Measurements from ENCODE around the gene INPP5A. TPM values are rescaled to one million over a fixed set of nuclear protein-coding genes. Genes with fewer than 3 reads are reported as not detected.

Gene INPP5A
- total RNA-seq, 2 donors from 2014 or later = 9.2 to 14.5 TPM

DNA sequence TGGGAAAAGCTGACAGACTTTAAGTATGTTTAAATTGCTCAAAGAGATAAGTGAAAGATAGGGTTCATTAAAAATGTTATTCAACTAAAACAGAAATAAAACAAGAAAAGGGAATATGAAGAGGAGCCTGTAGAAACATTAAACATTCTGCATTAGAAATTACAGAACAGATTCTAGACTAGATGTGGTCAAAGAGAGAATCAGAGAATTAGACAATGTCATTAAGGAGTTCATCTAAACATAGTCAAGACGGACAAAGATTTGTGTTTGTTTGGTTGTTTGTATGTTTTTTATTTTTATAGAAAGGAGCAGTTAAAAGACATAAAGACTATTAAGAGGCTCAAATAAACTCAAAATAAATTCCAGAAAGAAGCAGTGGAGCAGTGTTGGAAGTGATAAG is 168.4 kb downstream of the INPP5A start:
- Histone ChIP-seq H3K27ac (no peak overlapping the region), H3K36me3 (replicated peaks in 1 of 2; ENCODE audit: insufficient read depth in 1 of 2, low read depth in 2 of 2) (peaks cover 0 to 2% of the 10 kb centered on the region in 2 donors), H3K4me3 (no peak overlapping the region), H3K27me3 (no peaks in the 10 kb centered on the region), H3K4me1 (no peaks in the 10 kb centered on the region), H3K9me3 (peaks cover 0 to 10% (median 0%) of the 10 kb centered on the region in 3 donors)
- intact Hi-C loops (cut with DNase I) = no loop called here
- no peak for DNase-seq
- TF ChIP-seq POLR2A (IDR thresholded peaks at IDR 0.05) = no peak
- TF ChIP-seq, protein P1, sequence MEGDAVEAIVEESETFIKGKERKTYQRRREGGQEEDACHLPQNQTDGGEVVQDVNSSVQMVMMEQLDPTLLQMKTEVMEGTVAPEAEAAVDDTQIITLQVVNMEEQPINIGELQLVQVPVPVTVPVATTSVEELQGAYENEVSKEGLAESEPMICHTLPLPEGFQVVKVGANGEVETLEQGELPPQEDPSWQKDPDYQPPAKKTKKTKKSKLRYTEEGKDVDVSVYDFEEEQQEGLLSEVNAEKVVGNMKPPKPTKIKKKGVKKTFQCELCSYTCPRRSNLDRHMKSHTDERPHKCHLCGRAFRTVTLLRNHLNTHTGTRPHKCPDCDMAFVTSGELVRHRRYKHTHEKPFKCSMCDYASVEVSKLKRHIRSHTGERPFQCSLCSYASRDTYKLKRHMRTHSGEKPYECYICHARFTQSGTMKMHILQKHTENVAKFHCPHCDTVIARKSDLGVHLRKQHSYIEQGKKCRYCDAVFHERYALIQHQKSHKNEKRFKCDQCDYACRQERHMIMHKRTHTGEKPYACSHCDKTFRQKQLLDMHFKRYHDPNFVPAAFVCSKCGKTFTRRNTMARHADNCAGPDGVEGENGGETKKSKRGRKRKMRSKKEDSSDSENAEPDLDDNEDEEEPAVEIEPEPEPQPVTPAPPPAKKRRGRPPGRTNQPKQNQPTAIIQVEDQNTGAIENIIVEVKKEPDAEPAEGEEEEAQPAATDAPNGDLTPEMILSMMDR (IDR thresholded peaks at IDR 0.05) = no peak
- ATAC-seq = no peak
- 97 to 100% methylated on average over 1 of the region's 1 CpG for WGBS, 2 donors

DNA sequence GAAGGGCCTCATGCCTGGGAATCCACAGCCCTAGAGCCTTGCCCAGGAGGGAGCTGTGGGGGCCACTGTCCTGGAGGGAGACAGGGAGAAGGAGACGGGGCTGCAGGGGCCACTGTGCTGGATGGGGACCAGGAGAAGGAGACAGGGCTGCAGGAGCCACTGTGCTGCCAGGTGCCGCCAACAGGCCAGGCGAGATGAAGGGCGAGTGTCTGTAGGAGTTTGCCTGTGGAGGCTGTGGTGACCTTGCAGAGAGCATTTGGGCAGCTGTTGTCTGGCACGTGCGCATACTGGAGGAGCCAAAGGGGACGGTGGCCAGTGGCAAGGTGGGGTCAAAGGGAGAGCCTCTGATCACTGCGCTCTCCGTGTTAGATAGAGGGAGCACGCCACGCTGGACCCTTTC is 169.1 kb downstream of the INPP5A start:
- Histone ChIP-seq H3K4me1 (no peaks in the 10 kb centered on the region), H3K27me3 (no peaks in the 10 kb centered on the region), H3K4me3 (no peak overlapping the region), H3K36me3 (replicated peaks in 1 of 2; ENCODE audit: insufficient read depth in 1 of 2, low read depth in 2 of 2) (peaks cover 0 to 2% of the 10 kb centered on the region in 2 donors), H3K9me3 (peaks cover 0 to 10% (median 0%) of the 10 kb centered on the region in 3 donors), H3K27ac (no peak overlapping the region)
- 91 to 94% methylated on average over 10 to 11 of the region's 11 CpGs for WGBS, 2 donors
- peak in 1 of 4 donors; percentile 11 for DNase-seq
- TF ChIP-seq POLR2A (IDR thresholded peaks at IDR 0.05) = no peak
- TF ChIP-seq, protein P1 (IDR thresholded peaks at IDR 0.05) = no peak
- no peak for ATAC-seq
- intact Hi-C loops (cut with DNase I) = no loop called here

DNA sequence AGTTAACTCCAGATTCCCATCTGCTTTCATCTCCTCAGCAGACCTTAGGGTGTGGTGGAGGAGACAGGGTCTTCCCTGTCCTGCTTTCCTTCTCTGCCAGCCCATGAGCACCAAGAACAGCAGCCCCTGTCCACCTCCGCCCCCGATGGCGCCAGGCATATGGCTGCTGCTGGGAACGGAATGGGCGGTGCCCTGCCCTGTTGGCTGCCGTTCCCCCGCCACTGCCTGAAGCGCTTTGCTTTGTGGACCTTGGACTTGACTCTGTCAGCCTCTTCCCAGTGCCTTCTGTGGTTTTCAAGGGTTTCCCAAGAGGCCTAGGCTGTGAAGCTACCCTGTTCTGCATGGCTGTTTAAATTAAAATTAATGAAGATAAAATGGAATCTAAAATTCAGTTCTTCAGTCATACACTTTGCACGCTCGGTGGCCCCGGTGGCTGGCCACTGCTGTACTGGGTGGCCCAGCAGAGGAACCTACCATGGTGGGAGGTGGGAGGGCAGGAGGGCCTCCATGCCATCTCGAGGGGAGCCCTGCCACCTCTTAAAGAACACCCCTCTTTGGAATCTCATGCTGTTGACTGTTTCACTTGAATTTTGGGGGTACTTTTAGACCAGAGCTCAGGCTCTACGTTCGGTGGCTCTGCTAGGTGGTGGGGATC is 169.7 kb downstream of the INPP5A start:
- ATAC-seq (no peak), DNase-seq (peak in 1 of 4 donors; percentile 11)
- H3K4me1 ChIP-seq = no peaks in the 10 kb centered on the region
- H3K4me3 ChIP-seq = no peak overlapping the region
- intact Hi-C loops (cut with DNase I) = no loop called here
- H3K36me3 ChIP-seq (replicated peaks in 1 of 2; ENCODE audit: insufficient read depth in 1 of 2, low read depth in 2 of 2) = peaks cover 0 to 2% of the 10 kb centered on the region in 2 donors
- 84 to 92% methylated on average over 14 of the region's 14 CpGs for WGBS, 2 donors
- H3K27me3 ChIP-seq = no peaks in the 10 kb centered on the region
- peaks cover 0 to 10% (median 0%) of the 10 kb centered on the region in 3 donors for H3K9me3 ChIP-seq
- TF ChIP-seq, protein P1 (IDR thresholded peaks at IDR 0.05) = no peak
- TF ChIP-seq POLR2A (IDR thresholded peaks at IDR 0.05) = no peak
- H3K27ac ChIP-seq = no peak overlapping the region

DNA sequence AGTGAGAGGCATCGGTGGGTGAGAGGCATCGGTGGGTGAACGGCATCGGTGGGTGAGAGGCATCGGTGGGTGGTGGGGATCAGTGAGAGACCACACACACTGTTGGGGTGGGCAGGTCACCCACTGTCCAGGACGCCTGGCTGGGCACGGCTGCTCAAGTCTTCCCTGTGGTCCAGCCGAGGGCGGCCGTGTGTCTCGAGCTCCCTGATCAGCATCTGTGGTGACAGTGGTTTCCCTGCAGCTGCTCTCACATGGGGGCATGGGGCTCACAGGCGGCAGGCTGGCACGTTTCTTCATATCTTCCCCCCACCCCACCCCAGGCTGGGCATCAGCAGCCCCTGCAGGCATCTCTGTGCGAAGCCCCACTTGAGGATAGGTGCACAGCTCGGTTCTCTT is 170.2 kb downstream of the INPP5A start:
- Histone ChIP-seq H3K36me3 (replicated peaks in 1 of 2; ENCODE audit: insufficient read depth in 1 of 2, low read depth in 2 of 2) (peaks cover 0 to 2% of the 10 kb centered on the region in 2 donors), H3K27ac (no peak overlapping the region), H3K27me3 (no peaks in the 10 kb centered on the region), H3K4me1 (no peaks in the 10 kb centered on the region), H3K4me3 (no peak overlapping the region), H3K9me3 (peaks cover 0 to 10% (median 0%) of the 10 kb centered on the region in 3 donors)
- DNase-seq (peak in 1 of 4 donors; percentile 5), ATAC-seq (no peak)
- TF ChIP-seq, protein P1 (IDR thresholded peaks at IDR 0.05) = no peak
- TF ChIP-seq POLR2A (IDR thresholded peaks at IDR 0.05) = no peak
- intact Hi-C loops (cut with DNase I) = no loop called here
- WGBS, 2 donors = 92 to 96% methylated on average over 8 to 15 of the region's 15 CpGs

DNA sequence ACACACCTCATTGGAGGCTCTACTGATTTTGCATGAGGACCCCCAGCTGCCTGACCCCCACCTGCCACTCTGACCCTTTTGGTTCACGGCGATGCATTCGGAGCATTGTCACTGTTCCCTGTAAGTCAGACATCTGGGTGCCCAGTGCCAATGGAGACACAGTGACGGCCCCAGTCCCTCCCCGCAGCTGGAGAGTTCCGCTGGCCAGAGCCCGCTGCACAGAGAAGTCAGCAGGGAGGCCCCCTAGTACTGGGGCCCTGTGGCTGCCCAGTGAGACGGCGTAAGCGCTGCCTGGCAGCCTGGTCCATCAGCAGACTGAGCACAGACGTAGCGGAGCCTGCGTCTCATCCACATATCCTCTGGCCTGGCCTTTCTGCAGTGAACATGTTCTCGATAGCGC is 170.9 kb downstream of the INPP5A start:
- no peaks in the 10 kb centered on the region for H3K4me1 ChIP-seq
- intact Hi-C loops (cut with DNase I) = no loop called here
- TF ChIP-seq POLR2A (IDR thresholded peaks at IDR 0.05) = no peak
- TF ChIP-seq, protein P1 (IDR thresholded peaks at IDR 0.05) = no peak
- peaks cover 0 to 10% (median 0%) of the 10 kb centered on the region in 3 donors for H3K9me3 ChIP-seq
- H3K27ac ChIP-seq = no peak overlapping the region
- DNase-seq = peak in 1 of 4 donors; percentile 7
- H3K27me3 ChIP-seq = no peaks in the 10 kb centered on the region
- H3K4me3 ChIP-seq = no peak overlapping the region
- 94 to 95% methylated on average over 8 to 15 of the region's 15 CpGs for WGBS, 2 donors
- H3K36me3 ChIP-seq (replicated peaks in 1 of 2; ENCODE audit: insufficient read depth in 1 of 2, low read depth in 2 of 2) = peaks cover 0 to 2% of the 10 kb centered on the region in 2 donors
- no peak for ATAC-seq
